Breast epithelium (tissue), 3 donors: Measurements from ENCODE around the gene CRYBA2.

Experiments used
- CTCF ChIP-seq, 3 donors: fragments of 450-650 bp; IDR thresholded peaks; one replicate each; pipeline ENCODE4 v1.5.1; 2016 to 2017; ENCODE audit warnings: antibody characterized with exemption in 3 of 3, mild to moderate bottlenecking in 3 of 3, moderate library complexity in 3 of 3
- POLR2AphosphoS5 ChIP-seq, 3 donors: sonication (generic); formaldehyde crosslinking; IDR thresholded peaks; one replicate each; pipeline ENCODE4 v1.6.1; 2017; ENCODE audit warnings: antibody characterized with exemption in 3 of 3

- TF ChIP-seq CTCF (IDR thresholded peaks at IDR 0.05) (no peak), POLR2AphosphoS5 (IDR thresholded peaks at IDR 0.05) (no peak)
Observed at GRCh38 chr2:219028141-219028540, 34.9 kb upstream of the CRYBA2 start.
